Panc1 (cell line): ENCODE results near the gene DRD4.

Source experiments
- CTCF ChIP-seq: fragments of 450-650 bp; IDR thresholded peaks from 2 replicates; pipeline ENCODE4 v1.5.1; 2017; ENCODE audit warnings: mild to moderate bottlenecking
- TCF7L2 ChIP-seq: IDR thresholded peaks from 2 replicates; pipeline ENCODE4 v1.6.1; 2011; ENCODE audit warnings: mild to moderate bottlenecking, low read depth, low read length, inconsistent platforms

GRCh38 chr11:612201-612960 is 24.7 kb upstream of the DRD4 start:
- TF ChIP-seq CTCF: no peak
- no peak for TF ChIP-seq TCF7L2
